CD14-positive monocyte (primary cell): ENCODE data around the gene PVALEF. TPM values are rescaled to one million over a fixed set of nuclear protein-coding genes. Genes with fewer than 3 reads are reported as not detected.

Experiments used
- DNase-seq, 3 donors: peaks; one replicate each; pipeline ENCODE4 v3.0.0-alpha.2; 2011 to 2022
- H2AFZ ChIP-seq: 2 replicates; pipeline ENCODE4 v1.6.0; 2012; ENCODE audit warnings: mild to moderate bottlenecking, low read depth, low read length, inconsistent platforms; ENCODE audit not compliant: insufficient read depth, poor library complexity, severe bottlenecking
- H3K27ac ChIP-seq, 2 donors: 1 replicate in 1 of 2; 2 replicates in 1 of 2; pipeline ENCODE4 v1.5.1; 2012 to 2013; ENCODE audit warnings: low read length in 2 of 2, control low read depth in 1 of 2, inconsistent platforms in 1 of 2, low read depth in 1 of 2, mild to moderate bottlenecking in 1 of 2
- H3K27me3 ChIP-seq, 2 donors: one replicate each; pipeline versions ENCODE4 v1.6.0 to v1.6.1; 2011 to 2013; ENCODE audit warnings: low read length in 2 of 2; ENCODE audit not compliant: control insufficient read depth in 2 of 2, insufficient read depth in 2 of 2
- H3K36me3 ChIP-seq, 2 donors: replicated peaks in 1 of 2; 1 replicate in 1 of 2; 2 replicates in 1 of 2; pipeline versions ENCODE4 v1.5.1 to v1.6.1; 2012 to 2013; ENCODE audit warnings: low read length in 2 of 2, control low read depth in 1 of 2, inconsistent platforms in 1 of 2, mild to moderate bottlenecking in 1 of 2; ENCODE audit not compliant: insufficient read depth in 2 of 2, control insufficient read depth in 1 of 2
- H3K4me1 ChIP-seq, 2 donors: 1 replicate in 1 of 2; 2 replicates in 1 of 2; pipeline versions ENCODE4 v1.5.1 to v1.6.1; 2012 to 2013; ENCODE audit warnings: low read length in 2 of 2, control low read depth in 1 of 2, inconsistent platforms in 1 of 2, mild to moderate bottlenecking in 1 of 2, moderate library complexity in 1 of 2; ENCODE audit not compliant: insufficient read depth in 2 of 2, control insufficient read depth in 1 of 2
- H3K4me2 ChIP-seq: replicated peaks from 2 replicates; pipeline ENCODE3; 2012; ENCODE audit warnings: low read length, moderate library complexity, mild to moderate bottlenecking; ENCODE audit not compliant: poor library complexity, severe bottlenecking; ENCODE audit errors: extremely low read depth
- H3K4me3 ChIP-seq, 3 experiments: fragments of 200-600 bp in 1 of 3; sonication (generic) in 1 of 3; replicated peaks in 1 of 3; 1 replicate in 2 of 3; 2 replicates in 1 of 3; pipeline ENCODE4 v1.5.1; 2011 to 2013; ENCODE audit warnings: low read length in 3 of 3, mild to moderate bottlenecking in 3 of 3, control low read depth in 2 of 3, low read depth in 2 of 3, inconsistent platforms in 1 of 3, moderate library complexity in 1 of 3
- H3K79me2 ChIP-seq: 2 replicates; pipeline ENCODE4 v1.6.0; 2012; ENCODE audit warnings: mild to moderate bottlenecking, control low read depth, inconsistent platforms, low read length, moderate library complexity; ENCODE audit not compliant: insufficient read depth
- H3K9ac ChIP-seq: 2 replicates; pipeline ENCODE4 v1.6.0; 2017; ENCODE audit warnings: low read length, mild to moderate bottlenecking; ENCODE audit not compliant: insufficient read depth, poor library complexity, severe bottlenecking
- H3K9me3 ChIP-seq, 2 donors: replicated peaks in 1 of 2; 1 replicate in 1 of 2; 2 replicates in 1 of 2; pipeline versions ENCODE4 v1.5.1 to v1.6.1; 2012 to 2013; ENCODE audit warnings: low read length in 2 of 2, control low read depth in 1 of 2; ENCODE audit not compliant: control insufficient read depth in 1 of 2, insufficient read depth in 1 of 2
- H4K20me1 ChIP-seq: 2 replicates; pipeline ENCODE4 v1.6.0; 2012; ENCODE audit warnings: mild to moderate bottlenecking, low read length, control low read depth, moderate library complexity; ENCODE audit not compliant: insufficient read depth
- H3K27ac Mint-ChIP-seq, 7 donors: one replicate each; pipeline ENCODE4 v1.8.0; 2020; ENCODE audit warnings: mild to moderate bottlenecking in 7 of 7, mixed read lengths in 7 of 7, moderate library complexity in 6 of 7, inconsistent platforms in 2 of 7
- H3K27me3 Mint-ChIP-seq, 3 donors: one replicate each; pipeline ENCODE4 v1.8.0; 2021 to 2022; ENCODE audit warnings: low read depth in 3 of 3, mild to moderate bottlenecking in 3 of 3, mixed read lengths in 3 of 3, moderate library complexity in 3 of 3, inconsistent platforms in 1 of 3
- H3K36me3 Mint-ChIP-seq, 2 donors: one replicate each; pipeline ENCODE4 v1.8.0; 2020; ENCODE audit warnings: mixed read lengths in 2 of 2, inconsistent platforms in 1 of 2, mild to moderate bottlenecking in 1 of 2
- H3K4me1 Mint-ChIP-seq: one replicate; pipeline ENCODE4 v1.8.0; 2020; ENCODE audit warnings: mild to moderate bottlenecking, mixed read lengths
- H3K4me3 Mint-ChIP-seq, 2 donors: one replicate each; pipeline ENCODE4 v1.8.0; 2020; ENCODE audit warnings: mild to moderate bottlenecking in 2 of 2, mixed read lengths in 2 of 2, moderate library complexity in 1 of 2
- H3K9me3 Mint-ChIP-seq, 7 donors: one replicate each; pipeline ENCODE4 v1.8.0; 2020 to 2022; ENCODE audit warnings: mixed read lengths in 7 of 7, mild to moderate bottlenecking in 6 of 7, moderate library complexity in 6 of 7, inconsistent platforms in 2 of 7
- WGBS: methylation state at CpG from one replicate; pipeline ENCODE4 v1.1.5; 2013; ENCODE audit warnings: missing lambda C conversion rate; ENCODE audit not compliant: insufficient coverage; 5-methylcytosine and 5-hydroxymethylcytosine counted together
- intact Hi-C, 2 donors: fragments of 100-400 bp; cut with micrococcal nuclease; formaldehyde crosslinking; loops; one replicate each; pipeline versions ENCODE4 v1.15.0 to v1.15.1; 2023
- polyA plus RNA-seq, 3 donors: library from polyadenylated mRNA; depleted of rRNA in 1 of 3; unstranded in 2 of 3; stranded (reverse) in 1 of 3; fragments of 300-500 nt in 2 of 3; fragments of >200 nt in 1 of 3; fragmentation: Illumina TruSeq in 2 of 3; gene quantifications; 1 replicate in 2 of 3; 2 replicates in 1 of 3; pipeline ENCODE4 v1.2.3, GENCODE V29; 2012 to 2021
- TF ChIP-seq, protein P1 (sequence below): fragments of 200-600 bp; IDR thresholded peaks from one replicate; pipeline ENCODE4 v1.8.0; 2022; ENCODE audit warnings: antibody characterized with exemption, mild to moderate bottlenecking

PVALEF gene
- polyA plus RNA-seq, 3 donors = not detected

DNA sequence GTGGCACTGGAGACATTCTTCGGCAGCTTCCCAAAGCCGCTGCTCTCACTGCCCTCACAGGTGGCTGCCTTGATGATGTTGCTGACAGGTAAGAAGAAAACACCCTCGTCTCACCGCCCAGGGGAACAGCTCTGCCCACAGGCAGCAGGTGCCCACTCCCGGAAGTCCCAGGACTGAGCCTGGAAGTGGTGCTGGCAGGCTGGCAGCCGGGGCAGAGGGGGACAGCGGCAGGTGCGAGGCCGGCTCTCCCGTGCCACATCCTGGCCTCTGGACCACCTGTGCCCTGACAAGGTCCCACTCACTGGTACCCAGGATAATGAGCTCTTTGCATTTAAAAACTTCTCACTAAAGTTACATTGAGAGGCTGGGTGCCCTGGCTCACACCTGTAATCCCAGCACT is 37.0 kb downstream of the PVALEF start:
- 96% methylated on average over 10 of the region's 10 CpGs for WGBS
- H3K9me3 Mint-ChIP-seq = no peaks in the 10 kb centered on the region
- H3K79me2 ChIP-seq = no peaks in the 10 kb centered on the region
- peaks cover 2 to 4% of the 10 kb centered on the region in 2 donors for H3K4me1 ChIP-seq
- H3K27ac Mint-ChIP-seq = no peak overlapping the region
- H3K36me3 Mint-ChIP-seq = peaks cover 25 to 35% of the 10 kb centered on the region in 2 donors
- DNase-seq = no peak
- H3K9me3 ChIP-seq = no peaks in the 10 kb centered on the region
- H4K20me1 ChIP-seq = no peaks in the 10 kb centered on the region
- H3K4me3 Mint-ChIP-seq = no peak overlapping the region
- H3K9ac ChIP-seq = no peak overlapping the region
- TF ChIP-seq, protein P1, sequence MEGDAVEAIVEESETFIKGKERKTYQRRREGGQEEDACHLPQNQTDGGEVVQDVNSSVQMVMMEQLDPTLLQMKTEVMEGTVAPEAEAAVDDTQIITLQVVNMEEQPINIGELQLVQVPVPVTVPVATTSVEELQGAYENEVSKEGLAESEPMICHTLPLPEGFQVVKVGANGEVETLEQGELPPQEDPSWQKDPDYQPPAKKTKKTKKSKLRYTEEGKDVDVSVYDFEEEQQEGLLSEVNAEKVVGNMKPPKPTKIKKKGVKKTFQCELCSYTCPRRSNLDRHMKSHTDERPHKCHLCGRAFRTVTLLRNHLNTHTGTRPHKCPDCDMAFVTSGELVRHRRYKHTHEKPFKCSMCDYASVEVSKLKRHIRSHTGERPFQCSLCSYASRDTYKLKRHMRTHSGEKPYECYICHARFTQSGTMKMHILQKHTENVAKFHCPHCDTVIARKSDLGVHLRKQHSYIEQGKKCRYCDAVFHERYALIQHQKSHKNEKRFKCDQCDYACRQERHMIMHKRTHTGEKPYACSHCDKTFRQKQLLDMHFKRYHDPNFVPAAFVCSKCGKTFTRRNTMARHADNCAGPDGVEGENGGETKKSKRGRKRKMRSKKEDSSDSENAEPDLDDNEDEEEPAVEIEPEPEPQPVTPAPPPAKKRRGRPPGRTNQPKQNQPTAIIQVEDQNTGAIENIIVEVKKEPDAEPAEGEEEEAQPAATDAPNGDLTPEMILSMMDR = no peak
- H3K4me2 ChIP-seq = no peak overlapping the region
- H3K27ac ChIP-seq = no peak overlapping the region
- H3K27me3 ChIP-seq = no peaks in the 10 kb centered on the region
- H2AFZ ChIP-seq = no peak overlapping the region
- H3K4me1 Mint-ChIP-seq = peaks cover 2% of the 10 kb centered on the region
- no peaks in the 10 kb centered on the region for H3K27me3 Mint-ChIP-seq
- intact Hi-C loops = no loop called here
- H3K36me3 ChIP-seq = peaks cover 4 to 16% of the 10 kb centered on the region in 2 donors
- H3K4me3 ChIP-seq = no peak overlapping the region

DNA sequence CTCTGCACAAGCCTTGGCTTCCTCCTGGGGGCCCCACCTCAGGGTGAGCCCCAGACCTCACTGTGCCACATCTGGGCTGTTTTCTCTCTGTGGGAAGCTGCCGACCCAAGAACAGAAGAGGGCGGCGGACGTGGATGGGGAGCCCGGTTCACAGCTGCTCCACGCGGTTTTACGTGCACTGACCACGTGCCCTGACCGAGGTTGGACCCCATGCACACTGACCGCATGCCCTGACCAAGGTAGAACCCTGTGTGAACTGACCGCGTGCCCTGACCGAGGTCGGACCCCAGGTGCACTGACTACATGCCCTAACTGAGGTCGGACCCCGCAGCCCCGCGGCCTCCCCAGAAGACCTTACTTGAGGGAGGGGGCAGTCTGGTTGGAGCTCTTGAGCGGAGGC is 37.8 kb downstream of the PVALEF start:
- 96% methylated on average over 20 of the region's 20 CpGs for WGBS
- Histone ChIP-seq H4K20me1 (no peaks in the 10 kb centered on the region), H3K9me3 (no peaks in the 10 kb centered on the region), H3K27ac (no peak overlapping the region), H3K36me3 (peaks cover 4 to 14% of the 10 kb centered on the region in 2 donors), H3K4me2 (no peak overlapping the region), H3K79me2 (no peaks in the 10 kb centered on the region), H3K9ac (no peak overlapping the region), H3K27me3 (no peaks in the 10 kb centered on the region), H2AFZ (no peak overlapping the region), H3K4me1 (peaks cover 2 to 4% of the 10 kb centered on the region in 2 donors), H3K4me3 (no peak overlapping the region)
- Mint-ChIP-seq H3K9me3 (peaks cover 0 to 2% (median 0%) of the 10 kb centered on the region in 7 donors), H3K36me3 (peaks cover 19 to 31% of the 10 kb centered on the region in 2 donors), H3K4me1 (peaks cover 2% of the 10 kb centered on the region), H3K4me3 (no peak overlapping the region), H3K27ac (no peak overlapping the region), H3K27me3 (no peaks in the 10 kb centered on the region)
- TF ChIP-seq, protein P1 = no peak
- DNase-seq = no peak
- intact Hi-C loops = no loop called here
